ENCODE data around the gene ATG13. TPM values are rescaled to one million over a fixed set of nuclear protein-coding genes. Genes with fewer than 3 reads are reported as not detected.

Gene ATG13
- total RNA-seq, 2 donors from 2014 or later, result 96.4 to 130 TPM

DNA sequence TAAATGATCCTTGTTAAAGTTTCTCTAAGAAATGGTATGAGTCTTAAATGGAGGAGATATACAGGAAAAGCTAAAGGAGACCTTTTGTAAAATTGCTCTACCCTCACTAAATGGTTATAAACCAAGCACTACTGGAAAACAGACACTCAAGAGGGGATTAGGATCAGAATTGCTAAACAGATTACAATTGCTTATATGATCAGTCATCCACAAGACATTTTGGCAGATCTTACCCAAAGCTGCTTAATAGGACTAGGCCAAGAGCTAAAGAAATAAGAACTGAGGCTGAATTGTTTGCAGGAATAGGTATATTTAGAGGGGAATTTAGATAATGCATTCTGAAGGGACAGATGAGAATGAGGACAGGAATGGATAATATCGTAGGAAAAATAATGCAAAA lies 9.8 kb upstream of the ATG13 start:
- H3K36me3 ChIP-seq (ENCODE audit: control insufficient read depth, insufficient read depth, low read length), result peaks cover 7% of the 10 kb centered on the region
- TF ChIP-seq, protein P1, sequence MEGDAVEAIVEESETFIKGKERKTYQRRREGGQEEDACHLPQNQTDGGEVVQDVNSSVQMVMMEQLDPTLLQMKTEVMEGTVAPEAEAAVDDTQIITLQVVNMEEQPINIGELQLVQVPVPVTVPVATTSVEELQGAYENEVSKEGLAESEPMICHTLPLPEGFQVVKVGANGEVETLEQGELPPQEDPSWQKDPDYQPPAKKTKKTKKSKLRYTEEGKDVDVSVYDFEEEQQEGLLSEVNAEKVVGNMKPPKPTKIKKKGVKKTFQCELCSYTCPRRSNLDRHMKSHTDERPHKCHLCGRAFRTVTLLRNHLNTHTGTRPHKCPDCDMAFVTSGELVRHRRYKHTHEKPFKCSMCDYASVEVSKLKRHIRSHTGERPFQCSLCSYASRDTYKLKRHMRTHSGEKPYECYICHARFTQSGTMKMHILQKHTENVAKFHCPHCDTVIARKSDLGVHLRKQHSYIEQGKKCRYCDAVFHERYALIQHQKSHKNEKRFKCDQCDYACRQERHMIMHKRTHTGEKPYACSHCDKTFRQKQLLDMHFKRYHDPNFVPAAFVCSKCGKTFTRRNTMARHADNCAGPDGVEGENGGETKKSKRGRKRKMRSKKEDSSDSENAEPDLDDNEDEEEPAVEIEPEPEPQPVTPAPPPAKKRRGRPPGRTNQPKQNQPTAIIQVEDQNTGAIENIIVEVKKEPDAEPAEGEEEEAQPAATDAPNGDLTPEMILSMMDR (conservative IDR thresholded peaks at IDR 0.05), result no peak
- no peaks in the 10 kb centered on the region for H3K4me1 Mint-ChIP-seq
- H3K9me3 Mint-ChIP-seq, result no peaks in the 10 kb centered on the region
- 100% methylated on average over 1 of the region's 1 CpG for WGBS, 2 experiments (ENCODE audit: insufficient coverage in 1 of 2, insufficient read length in 1 of 2)
- H3K9me3 ChIP-seq (ENCODE audit: control insufficient read depth, low read length), result no peaks in the 10 kb centered on the region
- H3K9ac ChIP-seq (ENCODE audit: extremely low read depth, low read length, poor library complexity, severe bottlenecking), result no peak overlapping the region
- no peak overlapping the region for H3K27ac Mint-ChIP-seq
- no peak overlapping the region for H3K4me3 Mint-ChIP-seq
- no peaks in the 10 kb centered on the region for H3K27me3 Mint-ChIP-seq (ENCODE audit: insufficient read depth)
- H3K27me3 ChIP-seq (ENCODE audit: control insufficient read depth, insufficient read depth, low read length, poor library complexity, severe bottlenecking), result no peaks in the 10 kb centered on the region
- no peak overlapping the region for H3K27ac ChIP-seq (ENCODE audit: low read depth, low read length)
- no peak for DNase-seq
- H3K36me3 Mint-ChIP-seq (ENCODE audit: low read depth), result peaks cover under 1% of the 10 kb centered on the region
- no peaks in the 10 kb centered on the region for H3K4me1 ChIP-seq (ENCODE audit: control insufficient read depth, insufficient read depth, low read length)
- no peak overlapping the region for H3K4me3 ChIP-seq (ENCODE audit: low read length)

DNA sequence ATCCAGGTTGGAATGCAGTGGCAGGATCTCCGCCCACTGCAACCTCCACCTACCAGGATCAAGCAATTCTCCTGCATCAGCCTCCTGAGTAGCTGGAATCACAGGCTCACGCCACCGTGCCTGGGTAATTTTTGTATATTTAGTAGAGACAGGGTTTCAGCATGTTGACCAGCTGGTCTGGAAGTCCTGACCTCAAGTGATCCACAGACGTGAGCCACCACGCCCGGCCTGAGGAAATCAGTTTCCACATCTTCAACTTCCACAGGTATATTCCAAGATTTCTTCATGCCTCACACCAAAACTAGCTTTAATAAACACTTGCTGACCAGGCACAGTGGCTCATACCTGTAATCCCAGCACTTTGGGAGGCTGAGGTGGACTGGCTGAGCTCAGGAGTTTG lies 8.0 kb upstream of the ATG13 start:
- no peaks in the 10 kb centered on the region for H3K9me3 ChIP-seq (ENCODE audit: control insufficient read depth, low read length)
- H3K4me3 ChIP-seq (ENCODE audit: low read length), result no peak overlapping the region
- no peak for DNase-seq
- WGBS, 2 experiments (ENCODE audit: insufficient coverage in 1 of 2, insufficient read length in 1 of 2), result 100% methylated on average over 6 of the region's 6 CpGs; no CpG with 5 or more reads in 1 of the 2 experiments
- no peaks in the 10 kb centered on the region for H3K27me3 ChIP-seq (ENCODE audit: control insufficient read depth, insufficient read depth, low read length, poor library complexity, severe bottlenecking)
- H3K27me3 Mint-ChIP-seq (ENCODE audit: insufficient read depth), result no peaks in the 10 kb centered on the region
- no peaks in the 10 kb centered on the region for H3K4me1 Mint-ChIP-seq
- H3K9ac ChIP-seq (ENCODE audit: extremely low read depth, low read length, poor library complexity, severe bottlenecking), result no peak overlapping the region
- H3K36me3 ChIP-seq (ENCODE audit: control insufficient read depth, insufficient read depth, low read length), result no peaks in the 10 kb centered on the region
- TF ChIP-seq, protein P1 (conservative IDR thresholded peaks at IDR 0.05), result no peak
- no peaks in the 10 kb centered on the region for H3K36me3 Mint-ChIP-seq (ENCODE audit: low read depth)
- no peak overlapping the region for H3K4me3 Mint-ChIP-seq
- H3K9me3 Mint-ChIP-seq, result no peaks in the 10 kb centered on the region
- no peak overlapping the region for H3K27ac ChIP-seq (ENCODE audit: low read depth, low read length)
- no peak overlapping the region for H3K27ac Mint-ChIP-seq
- H3K4me1 ChIP-seq (ENCODE audit: control insufficient read depth, insufficient read depth, low read length), result no peaks in the 10 kb centered on the region

DNA sequence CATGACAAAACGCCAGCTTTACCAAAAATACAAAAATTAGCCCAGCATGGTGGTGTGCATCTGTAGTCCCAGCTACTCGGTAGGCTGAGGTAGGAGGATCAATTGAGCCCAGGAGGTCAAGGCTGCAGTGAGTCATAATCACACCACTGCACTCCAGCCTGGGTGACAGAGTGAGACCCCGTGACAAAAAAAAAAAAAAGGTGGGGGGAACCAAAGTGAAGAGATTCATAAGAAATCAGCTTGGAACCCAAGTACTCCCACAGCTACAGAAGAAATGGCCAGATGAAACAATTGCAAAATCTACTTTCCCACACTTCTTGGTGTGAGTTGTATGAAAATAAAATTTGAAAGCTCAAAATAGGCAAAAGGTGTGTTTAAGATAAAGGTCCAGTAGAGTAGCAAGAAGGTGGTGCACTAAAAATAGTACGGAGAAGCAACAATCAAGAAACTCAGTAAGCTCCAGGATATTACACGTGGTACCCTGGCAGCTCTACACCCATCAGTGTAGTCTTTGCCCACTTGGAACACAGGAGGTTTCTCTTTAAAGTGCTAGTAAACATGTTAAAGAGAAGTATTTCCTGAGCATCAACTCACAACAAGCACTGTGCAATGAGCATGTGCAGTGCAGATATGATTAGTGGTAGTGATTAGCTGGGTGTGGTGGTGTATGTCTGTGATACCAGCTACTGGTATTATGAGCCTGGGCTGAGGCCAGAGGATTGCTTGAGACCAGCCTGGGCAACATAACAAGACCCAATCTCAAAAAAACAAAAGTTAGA lies 5.6 kb upstream of the ATG13 start:
- H3K4me3 ChIP-seq (ENCODE audit: low read length), result no peak overlapping the region
- H3K9ac ChIP-seq (ENCODE audit: extremely low read depth, low read length, poor library complexity, severe bottlenecking), result no peak overlapping the region
- no peaks in the 10 kb centered on the region for H3K27me3 Mint-ChIP-seq (ENCODE audit: insufficient read depth)
- TF ChIP-seq, protein P1 (conservative IDR thresholded peaks at IDR 0.05), result no peak
- no peak overlapping the region for H3K27ac ChIP-seq (ENCODE audit: low read depth, low read length)
- no peaks in the 10 kb centered on the region for H3K36me3 ChIP-seq (ENCODE audit: control insufficient read depth, insufficient read depth, low read length)
- H3K27ac Mint-ChIP-seq, result no peak overlapping the region
- no peak for DNase-seq
- no peaks in the 10 kb centered on the region for H3K9me3 Mint-ChIP-seq
- WGBS, 2 experiments (ENCODE audit: insufficient coverage in 1 of 2, insufficient read length in 1 of 2), result 88 to 100% methylated on average over 3 to 5 of the region's 5 CpGs
- H3K4me1 Mint-ChIP-seq, result peaks cover 10% of the 10 kb centered on the region
- H3K4me3 Mint-ChIP-seq, result no peak overlapping the region
- no peaks in the 10 kb centered on the region for H3K4me1 ChIP-seq (ENCODE audit: control insufficient read depth, insufficient read depth, low read length)
- H3K36me3 Mint-ChIP-seq (ENCODE audit: low read depth), result no peaks in the 10 kb centered on the region
- H3K9me3 ChIP-seq (ENCODE audit: control insufficient read depth, low read length), result no peaks in the 10 kb centered on the region
- H3K27me3 ChIP-seq (ENCODE audit: control insufficient read depth, insufficient read depth, low read length, poor library complexity, severe bottlenecking), result no peaks in the 10 kb centered on the region

Measured in endodermal cell (in vitro differentiated cells).